HepG2 (cell line): ENCODE results near the gene BEGAIN. TPM values are rescaled to one million over a fixed set of nuclear protein-coding genes. Genes with fewer than 3 reads are reported as not detected.

Experiments
- ATAC-seq: fragments of 200-7000 bp; cut with Tn5 transposase; 3 replicates; pipeline ENCODE4 v1.9.1; 2020; ENCODE audit warnings: mild to moderate bottlenecking, moderate library complexity
- BruUV-seq: library from RNA; stranded (reverse); fragments of 400-500 nt; replicated peaks from 2 replicates; lab custom pipeline; 2021; lab: Mats Ljungman, UMichigan
- CTCF ChIA-PET: fragments of 300-600 bp; formaldehyde crosslinking; extraction: SDS; loops from one replicate; lab custom pipeline; 2021; ENCODE audit warnings: low total read pairs, inconsistent platforms, low intra/inter-chr PET ratio; lab: Yijun Ruan, JAX
- POLR2A ChIA-PET: fragments of 350-600 bp; sonication (Branson Sonifier 250); formaldehyde crosslinking; loops from one replicate; lab custom pipeline; 2020; ENCODE audit warnings: antibody characterized with exemption, inconsistent platforms; lab: Yijun Ruan, JAX
- DNase-seq: peaks from one replicate; pipeline ENCODE4 v3.0.0-alpha.2; 2015; ENCODE audit warnings: low spot score
- FAIRE-seq: peaks from 3 replicates; lab custom pipeline; 2011; peaks lifted over from hg19 to GRCh38; lab: Jason Lieb, UNC
- H2AFZ ChIP-seq: one replicate; pipeline ENCODE4 v1.6.1; 2011; ENCODE audit warnings: low read length, inconsistent platforms
- H3K27ac ChIP-seq: fragments of 300-600 bp; 3 replicates; pipeline ENCODE4 v1.8.0; 2011; ENCODE audit warnings: mixed run types, mild to moderate bottlenecking, mixed read lengths, low read length, inconsistent platforms; ENCODE audit not compliant: insufficient read depth; ENCODE audit errors: extremely low read length
- H3K27me3 ChIP-seq, 2 experiments: fragments of 200-600 bp in 1 of 2; 2 replicates in 1 of 2; 3 replicates in 1 of 2; pipeline versions ENCODE4 v1.6.0 to v1.8.0; 2011; ENCODE audit warnings: low read length in 2 of 2, mild to moderate bottlenecking in 2 of 2, moderate library complexity in 2 of 2, inconsistent platforms in 1 of 2; ENCODE audit not compliant: insufficient read depth in 2 of 2, control insufficient read depth in 1 of 2
- H3K36me3 ChIP-seq, 2 experiments: fragments of 200-600 bp in 1 of 2; replicated peaks in 1 of 2; 2 replicates in 1 of 2; 3 replicates in 1 of 2; pipeline versions ENCODE4 v1.5.1 to v1.8.0; 2011; ENCODE audit warnings: low read length in 2 of 2, inconsistent platforms in 1 of 2; ENCODE audit not compliant: insufficient read depth in 2 of 2, control insufficient read depth in 1 of 2
- H3K4me1 ChIP-seq: 2 replicates; pipeline ENCODE4 v1.5.1; 2012; ENCODE audit warnings: low read length, inconsistent platforms; ENCODE audit not compliant: insufficient read depth
- H3K4me2 ChIP-seq: 2 replicates; pipeline ENCODE4 v1.6.0; 2011; ENCODE audit warnings: low read depth, low read length, inconsistent platforms
- H3K4me3 ChIP-seq, 3 experiments: fragments of 200-600 bp in 1 of 3; sonication (generic), shearing (Covaris generic) in 1 of 3; replicated peaks in 1 of 3; 2 replicates each; pipeline ENCODE4 v1.5.1; 2011 to 2016; ENCODE audit warnings: low read length in 3 of 3, inconsistent platforms in 2 of 3, low read depth in 2 of 3, mild to moderate bottlenecking in 2 of 3, control low read depth in 1 of 3, mixed read lengths in 1 of 3; ENCODE audit not compliant: insufficient read depth in 1 of 3
- H3K79me2 ChIP-seq: one replicate; pipeline ENCODE4 v1.6.1; 2011; ENCODE audit warnings: low read length, inconsistent platforms; ENCODE audit not compliant: insufficient read depth
- H3K9ac ChIP-seq: 2 replicates; pipeline ENCODE4 v1.6.0; 2011; ENCODE audit warnings: mild to moderate bottlenecking, low read depth, low read length, inconsistent platforms; ENCODE audit not compliant: insufficient read depth
- H3K9me3 ChIP-seq: 2 replicates; pipeline ENCODE4 v1.5.1; 2012; ENCODE audit warnings: mild to moderate bottlenecking, low read length
- H4K20me1 ChIP-seq: 2 replicates; pipeline ENCODE4 v1.6.0; 2011; ENCODE audit warnings: inconsistent platforms, mild to moderate bottlenecking, low read length, moderate library complexity; ENCODE audit not compliant: insufficient read depth
- AGO1 ChIP-seq: fragments of 200-400 bp; formaldehyde crosslinking; IDR thresholded peaks from 2 replicates; pipeline ENCODE4 v1.6.1; 2017; ENCODE audit warnings: mild to moderate bottlenecking, low read depth, low read length, moderate library complexity; ENCODE audit not compliant: poor library complexity, severe bottlenecking
- FOXA1 ChIP-seq, 2 experiments: fragments of 450-650 bp in 1 of 2; sonication (generic) in 1 of 2; formaldehyde crosslinking in 1 of 2; IDR thresholded peaks; 2 replicates each; pipeline versions ENCODE4 v1.4.0 to v1.6.1; 2016 to 2020; ENCODE audit warnings: missing genetic modification reagents in 1 of 2
- ZNF782 ChIP-seq: sonication (generic); formaldehyde crosslinking; IDR thresholded peaks from 2 replicates; pipeline ENCODE4 v1.4.0; 2020; ENCODE audit warnings: missing genetic modification reagents, mild to moderate bottlenecking, borderline replicate concordance
- WGBS: methylation state at CpG from one replicate; pipeline ENCODE4 v1.1.6; 2017; ENCODE audit warnings: low lambda C conversion rate; 5-methylcytosine and 5-hydroxymethylcytosine counted together
- in situ Hi-C: cut with HindIII; loops from 2 replicates; pipeline ENCODE4 v1.10.0; 2017; ENCODE audit warnings: low pct_unique_long_range_greater_than_20kb; ENCODE audit not compliant: extremely low pct_ligation_motif_present
- intact Hi-C: fragments of 100-400 bp; cut with micrococcal nuclease; formaldehyde crosslinking; loops from one replicate; pipeline ENCODE4 v1.10.0; 2022; ENCODE audit not compliant: unreplicated experiment
- polyA plus RNA-seq, 8 experiments: library from polyadenylated mRNA; depleted of rRNA in 3 of 8; stranded (reverse) in 7 of 8; unstranded in 1 of 8; fragments of >200 nt; fragmentation: Illumina TruSeq in 4 of 8; extraction: Trizol in 4 of 8; gene quantifications; 2 replicates each; pipeline versions ENCODE4 v1.2.1 to v1.2.3, GENCODE V29; 2011 to 2016; ENCODE audit warnings: low read depth in 4 of 8, missing spikeins in 1 of 8, mixed read lengths in 1 of 8; ENCODE audit not compliant: insufficient read depth in 1 of 8
- total RNA-seq, 5 experiments: library from RNA; depleted of rRNA; stranded (reverse); fragments of >200 nt; fragmentation: Illumina TruSeq; extraction: Trizol; gene quantifications; 2 replicates each; pipeline ENCODE4 v1.2.3, GENCODE V29; 2016; ENCODE audit warnings: low read depth in 1 of 5
- TF ChIP-seq, protein P1 (sequence below): fragments of 450-650 bp; IDR thresholded peaks from 2 replicates; pipeline ENCODE4 v1.6.1; 2016
- TF ChIP-seq, protein P2 (sequence below): sonication (generic); formaldehyde crosslinking; IDR thresholded peaks from 2 replicates; pipeline ENCODE4 v1.4.0; 2020; ENCODE audit warnings: missing genetic modification reagents, borderline replicate concordance

The BEGAIN gene
- total and polyA plus RNA-seq, 2 of the 13 experiments (the other 11 are each of a cell fraction or from before 2014, with no cell fraction given): not detected

DNA sequence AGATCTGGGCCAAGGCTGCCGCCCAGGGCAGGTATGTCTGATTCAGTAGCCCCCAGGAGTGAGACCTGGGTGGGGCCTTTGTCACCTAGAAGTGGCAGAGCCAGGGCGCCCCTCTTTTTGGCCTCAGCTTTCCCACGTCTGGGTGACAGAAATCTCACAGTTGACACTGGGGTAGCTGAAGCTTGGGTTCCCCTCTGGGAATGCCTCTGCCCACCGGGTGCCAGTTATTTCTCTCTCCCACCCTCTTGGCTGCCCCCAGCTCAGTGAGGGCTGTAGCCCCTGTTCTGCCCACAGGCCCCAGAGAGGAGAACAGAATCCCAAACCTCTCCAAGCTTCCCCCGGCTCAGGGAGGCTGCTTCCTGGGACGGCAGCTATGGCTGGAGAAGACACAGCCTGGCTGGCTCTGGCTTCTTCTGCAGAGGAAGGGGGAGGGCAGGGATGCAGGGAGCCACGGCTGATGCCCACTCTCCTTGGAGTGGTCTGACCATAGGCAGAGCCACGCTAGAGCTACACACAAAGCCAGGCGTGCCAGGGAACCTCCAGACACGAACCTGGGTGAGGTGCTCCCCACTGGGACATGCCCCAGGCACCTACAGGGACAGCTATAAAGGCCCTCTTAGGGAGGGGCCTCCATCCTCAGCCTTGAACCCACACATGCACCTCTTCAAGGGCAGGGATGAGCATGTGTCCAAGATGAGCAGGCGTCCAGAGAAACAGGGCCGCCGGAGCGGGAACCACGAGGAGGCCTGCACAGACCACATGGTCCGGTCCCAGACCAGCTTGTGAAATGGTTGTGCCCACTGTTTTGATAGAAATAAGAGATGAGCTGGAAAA is 51.7 kb downstream of the BEGAIN start:
- ATAC-seq: no peak
- H3K9ac ChIP-seq: no peak overlapping the region
- in situ Hi-C loops: no loop called here
- no peak overlapping the region for H3K4me3 ChIP-seq
- no peak overlapping the region for H2AFZ ChIP-seq
- TF ChIP-seq AGO1 (no peak), ZNF782 (no peak), FOXA1 (IDR thresholded peaks at IDR 0.05) (no peak), FOXA1 (CRISPR knock-in tag; IDR thresholded peaks at IDR 0.05) (no peak)
- TF ChIP-seq, protein P1, sequence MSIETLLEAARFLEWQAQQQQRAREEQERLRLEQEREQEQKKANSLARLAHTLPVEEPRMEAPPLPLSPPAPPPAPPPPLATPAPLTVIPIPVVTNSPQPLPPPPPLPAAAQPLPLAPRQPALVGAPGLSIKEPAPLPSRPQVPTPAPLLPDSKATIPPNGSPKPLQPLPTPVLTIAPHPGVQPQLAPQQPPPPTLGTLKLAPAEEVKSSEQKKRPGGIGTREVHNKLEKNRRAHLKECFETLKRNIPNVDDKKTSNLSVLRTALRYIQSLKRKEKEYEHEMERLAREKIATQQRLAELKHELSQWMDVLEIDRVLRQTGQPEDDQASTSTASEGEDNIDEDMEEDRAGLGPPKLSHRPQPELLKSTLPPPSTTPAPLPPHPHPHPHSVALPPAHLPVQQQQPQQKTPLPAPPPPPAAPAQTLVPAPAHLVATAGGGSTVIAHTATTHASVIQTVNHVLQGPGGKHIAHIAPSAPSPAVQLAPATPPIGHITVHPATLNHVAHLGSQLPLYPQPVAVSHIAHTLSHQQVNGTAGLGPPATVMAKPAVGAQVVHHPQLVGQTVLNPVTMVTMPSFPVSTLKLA: peak; percentile 92
- TF ChIP-seq, protein P2, sequence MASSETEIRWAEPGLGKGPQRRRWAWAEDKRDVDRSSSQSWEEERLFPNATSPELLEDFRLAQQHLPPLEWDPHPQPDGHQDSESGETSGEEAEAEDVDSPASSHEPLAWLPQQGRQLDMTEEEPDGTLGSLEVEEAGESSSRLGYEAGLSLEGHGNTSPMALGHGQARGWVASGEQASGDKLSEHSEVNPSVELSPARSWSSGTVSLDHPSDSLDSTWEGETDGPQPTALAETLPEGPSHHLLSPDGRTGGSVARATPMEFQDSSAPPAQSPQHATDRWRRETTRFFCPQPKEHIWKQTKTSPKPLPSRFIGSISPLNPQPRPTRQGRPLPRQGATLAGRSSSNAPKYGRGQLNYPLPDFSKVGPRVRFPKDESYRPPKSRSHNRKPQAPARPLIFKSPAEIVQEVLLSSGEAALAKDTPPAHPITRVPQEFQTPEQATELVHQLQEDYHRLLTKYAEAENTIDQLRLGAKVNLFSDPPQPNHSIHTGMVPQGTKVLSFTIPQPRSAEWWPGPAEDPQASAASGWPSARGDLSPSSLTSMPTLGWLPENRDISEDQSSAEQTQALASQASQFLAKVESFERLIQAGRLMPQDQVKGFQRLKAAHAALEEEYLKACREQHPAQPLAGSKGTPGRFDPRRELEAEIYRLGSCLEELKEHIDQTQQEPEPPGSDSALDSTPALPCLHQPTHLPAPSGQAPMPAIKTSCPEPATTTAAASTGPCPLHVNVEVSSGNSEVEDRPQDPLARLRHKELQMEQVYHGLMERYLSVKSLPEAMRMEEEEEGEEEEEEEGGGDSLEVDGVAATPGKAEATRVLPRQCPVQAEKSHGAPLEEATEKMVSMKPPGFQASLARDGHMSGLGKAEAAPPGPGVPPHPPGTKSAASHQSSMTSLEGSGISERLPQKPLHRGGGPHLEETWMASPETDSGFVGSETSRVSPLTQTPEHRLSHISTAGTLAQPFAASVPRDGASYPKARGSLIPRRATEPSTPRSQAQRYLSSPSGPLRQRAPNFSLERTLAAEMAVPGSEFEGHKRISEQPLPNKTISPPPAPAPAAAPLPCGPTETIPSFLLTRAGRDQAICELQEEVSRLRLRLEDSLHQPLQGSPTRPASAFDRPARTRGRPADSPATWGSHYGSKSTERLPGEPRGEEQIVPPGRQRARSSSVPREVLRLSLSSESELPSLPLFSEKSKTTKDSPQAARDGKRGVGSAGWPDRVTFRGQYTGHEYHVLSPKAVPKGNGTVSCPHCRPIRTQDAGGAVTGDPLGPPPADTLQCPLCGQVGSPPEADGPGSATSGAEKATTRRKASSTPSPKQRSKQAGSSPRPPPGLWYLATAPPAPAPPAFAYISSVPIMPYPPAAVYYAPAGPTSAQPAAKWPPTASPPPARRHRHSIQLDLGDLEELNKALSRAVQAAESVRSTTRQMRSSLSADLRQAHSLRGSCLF (CRISPR knock-in tag): no peak
- BruUV-seq: no TSS peak
- H3K4me2 ChIP-seq: no peak overlapping the region
- H4K20me1 ChIP-seq: no peaks in the 10 kb centered on the region
- FAIRE-seq: no peak
- H3K9me3 ChIP-seq: no peaks in the 10 kb centered on the region
- ChIA-PET POLR2A (no interaction called here), CTCF (no interaction called here)
- 34% methylated on average over 11 of the region's 16 CpGs for WGBS
- intact Hi-C loops: no loop called here
- H3K27ac ChIP-seq: no peak overlapping the region
- H3K36me3 ChIP-seq: no peaks in the 10 kb centered on the region
- peaks cover 21% of the 10 kb centered on the region for H3K4me1 ChIP-seq
- H3K79me2 ChIP-seq: no peaks in the 10 kb centered on the region
- no peak for DNase-seq
- peaks cover 0 to 4% of the 10 kb centered on the region in 2 experiments; a peak in 1 of 5 replicates for H3K27me3 ChIP-seq
